DND-41 (cell line): ENCODE data around the gene SPRN.

Experiments
- ATAC-seq: fragments of 200-7000 bp; cut with Tn5 transposase; 3 replicates; pipeline ENCODE4 v1.9.1; 2021; ENCODE audit warnings: low read depth; ENCODE audit not compliant: insufficient read depth
- DNase-seq: peaks from one replicate; pipeline ENCODE4 v3.0.0-alpha.2; 2020
- H2AFZ ChIP-seq: 2 replicates; pipeline ENCODE4 v1.6.0; 2012; ENCODE audit warnings: low read depth, low read length
- H3K27ac ChIP-seq: 2 replicates; pipeline ENCODE4 v1.5.1; 2012; ENCODE audit warnings: low read length, inconsistent platforms
- H3K27me3 ChIP-seq: fragments of 200-600 bp; sonication (generic); 2 replicates; pipeline ENCODE4 v1.6.0; 2012; ENCODE audit warnings: low read length, mild to moderate bottlenecking, inconsistent platforms; ENCODE audit not compliant: insufficient read depth, poor library complexity
- H3K36me3 ChIP-seq: 2 replicates; pipeline ENCODE4 v1.5.1; 2012; ENCODE audit warnings: low read length, inconsistent platforms; ENCODE audit not compliant: insufficient read depth
- H3K4me1 ChIP-seq: 2 replicates; pipeline ENCODE4 v1.5.1; 2012; ENCODE audit warnings: mild to moderate bottlenecking, low read length; ENCODE audit not compliant: insufficient read depth
- H3K4me2 ChIP-seq: 2 replicates; pipeline ENCODE4 v1.6.0; 2012; ENCODE audit warnings: mild to moderate bottlenecking, moderate library complexity, low read length, inconsistent platforms; ENCODE audit not compliant: insufficient read depth
- H3K4me3 ChIP-seq, 2 experiments: fragments of 200-600 bp in 1 of 2; shearing (Covaris generic) in 1 of 2; 2 replicates each; pipeline ENCODE4 v1.5.1; 2012 to 2016; ENCODE audit warnings: inconsistent platforms in 2 of 2, low read length in 2 of 2, mild to moderate bottlenecking in 2 of 2, low read depth in 1 of 2, moderate library complexity in 1 of 2
- H3K79me2 ChIP-seq: 2 replicates; pipeline ENCODE4 v1.6.0; 2012; ENCODE audit warnings: low read length, inconsistent platforms; ENCODE audit not compliant: insufficient read depth
- H3K9ac ChIP-seq: 2 replicates; pipeline ENCODE4 v1.6.0; 2012; ENCODE audit warnings: low read depth, mild to moderate bottlenecking, inconsistent platforms, low read length, moderate library complexity
- H3K9me3 ChIP-seq: 2 replicates; pipeline ENCODE4 v1.5.1; 2012; ENCODE audit warnings: low read length, moderate library complexity, mild to moderate bottlenecking, inconsistent platforms; ENCODE audit not compliant: insufficient read depth, severe bottlenecking
- H4K20me1 ChIP-seq: 2 replicates; pipeline ENCODE4 v1.6.0; 2012; ENCODE audit warnings: low read length; ENCODE audit not compliant: insufficient read depth
- EZH2 ChIP-seq: IDR thresholded peaks from 3 replicates; pipeline ENCODE4 v1.6.1; 2012; ENCODE audit warnings: borderline replicate concordance, low read depth, mild to moderate bottlenecking, moderate library complexity, low read length, inconsistent platforms; ENCODE audit not compliant: severe bottlenecking
- TF ChIP-seq, protein P1 (sequence below): IDR thresholded peaks from 2 replicates; pipeline ENCODE4 v1.5.1; 2012; ENCODE audit warnings: borderline replicate concordance, low read length, moderate library complexity, mild to moderate bottlenecking; ENCODE audit not compliant: poor library complexity, severe bottlenecking; ENCODE audit errors: extremely low read depth

SPRN gene

GRCh38 chr10:133421336-133422222, 2.8 kb downstream of the SPRN start:
- H2AFZ ChIP-seq: no peak overlapping the region
- ATAC-seq (no peak; the same call in 2 of the 3 replicates), DNase-seq (no peak)
- H3K27ac ChIP-seq: no peak overlapping the region
- no peak overlapping the region for H3K4me3 ChIP-seq
- 0 out of 2 replicates have a peak, but pooled peaks cover 4% of the 10 kb centered on the region for H3K79me2 ChIP-seq
- H3K27me3 ChIP-seq: no peaks in the 10 kb centered on the region
- no peak overlapping the region for H3K9ac ChIP-seq
- peaks cover 19% of the 10 kb centered on the region for H3K9me3 ChIP-seq
- no peaks in the 10 kb centered on the region; the same call in 1 of the 2 replicates for H4K20me1 ChIP-seq
- peaks cover 51% of the 10 kb centered on the region for H3K36me3 ChIP-seq
- no peaks in the 10 kb centered on the region for H3K4me1 ChIP-seq
- no peak for TF ChIP-seq EZH2
- TF ChIP-seq, protein P1, sequence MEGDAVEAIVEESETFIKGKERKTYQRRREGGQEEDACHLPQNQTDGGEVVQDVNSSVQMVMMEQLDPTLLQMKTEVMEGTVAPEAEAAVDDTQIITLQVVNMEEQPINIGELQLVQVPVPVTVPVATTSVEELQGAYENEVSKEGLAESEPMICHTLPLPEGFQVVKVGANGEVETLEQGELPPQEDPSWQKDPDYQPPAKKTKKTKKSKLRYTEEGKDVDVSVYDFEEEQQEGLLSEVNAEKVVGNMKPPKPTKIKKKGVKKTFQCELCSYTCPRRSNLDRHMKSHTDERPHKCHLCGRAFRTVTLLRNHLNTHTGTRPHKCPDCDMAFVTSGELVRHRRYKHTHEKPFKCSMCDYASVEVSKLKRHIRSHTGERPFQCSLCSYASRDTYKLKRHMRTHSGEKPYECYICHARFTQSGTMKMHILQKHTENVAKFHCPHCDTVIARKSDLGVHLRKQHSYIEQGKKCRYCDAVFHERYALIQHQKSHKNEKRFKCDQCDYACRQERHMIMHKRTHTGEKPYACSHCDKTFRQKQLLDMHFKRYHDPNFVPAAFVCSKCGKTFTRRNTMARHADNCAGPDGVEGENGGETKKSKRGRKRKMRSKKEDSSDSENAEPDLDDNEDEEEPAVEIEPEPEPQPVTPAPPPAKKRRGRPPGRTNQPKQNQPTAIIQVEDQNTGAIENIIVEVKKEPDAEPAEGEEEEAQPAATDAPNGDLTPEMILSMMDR: no peak
- no peak overlapping the region for H3K4me2 ChIP-seq

GRCh38 chr10:133420579-133420978, 3.8 kb downstream of the SPRN start:
- TF ChIP-seq, protein P1: no peak
- no peak for TF ChIP-seq EZH2
- H3K36me3 ChIP-seq: peaks cover 57% of the 10 kb centered on the region
- H3K4me2 ChIP-seq: no peak overlapping the region
- peaks cover 5% of the 10 kb centered on the region; the same call in 1 of the 2 replicates for H3K79me2 ChIP-seq
- H3K9me3 ChIP-seq: peaks cover 25% of the 10 kb centered on the region
- no peak overlapping the region for H2AFZ ChIP-seq
- no peaks in the 10 kb centered on the region for H3K27me3 ChIP-seq
- no peak overlapping the region for H3K4me3 ChIP-seq
- H3K9ac ChIP-seq: no peak overlapping the region
- DNase-seq: peak; percentile 4
- no peak overlapping the region for H3K27ac ChIP-seq
- no peaks in the 10 kb centered on the region; the same call in 1 of the 2 replicates for H4K20me1 ChIP-seq
- no peak for ATAC-seq
- no peaks in the 10 kb centered on the region for H3K4me1 ChIP-seq

GRCh38 chr10:133420028-133420427, 4.4 kb downstream of the SPRN start:
- no peak overlapping the region for H3K4me2 ChIP-seq
- no peak for DNase-seq
- peaks cover 30% of the 10 kb centered on the region for H3K9me3 ChIP-seq
- no peaks in the 10 kb centered on the region; the same call in 1 of the 2 replicates for H4K20me1 ChIP-seq
- H3K36me3 ChIP-seq: peaks cover 62% of the 10 kb centered on the region
- H3K79me2 ChIP-seq: peaks cover 11% of the 10 kb centered on the region; the same call in 1 of the 2 replicates
- TF ChIP-seq, protein P1: no peak
- TF ChIP-seq EZH2: no peak
- H3K4me1 ChIP-seq: no peaks in the 10 kb centered on the region
- H3K27me3 ChIP-seq: no peaks in the 10 kb centered on the region
- no peak overlapping the region for H3K9ac ChIP-seq
- H3K27ac ChIP-seq: no peak overlapping the region
- no peak for ATAC-seq
- H2AFZ ChIP-seq: no peak overlapping the region
- H3K4me3 ChIP-seq: no peak overlapping the region
